Right lobe of liver (tissue), 4 donors: ENCODE data around the gene TBXAS1.

Experiments used
- CTCF ChIP-seq, 4 donors: fragments of 200-600 bp in 3 of 4; fragments of 450-650 bp in 1 of 4; IDR thresholded peaks; one replicate each; pipeline versions ENCODE4 v1.5.1 to v1.8.0; 2016 to 2022; ENCODE audit warnings: antibody characterized with exemption in 4 of 4, mild to moderate bottlenecking in 2 of 4
- POLR2A ChIP-seq: fragments of 450-650 bp; IDR thresholded peaks from one replicate; pipeline ENCODE4 v1.6.1; 2017; ENCODE audit warnings: antibody characterized with exemption, mild to moderate bottlenecking
- donor health status: DM: no; HTN: no; CAD: no.
- donor health status: DM: no; HTN: no; CAD: no.
- donor health status: DM: no; HTN: yes; CAD: no.

- TF ChIP-seq CTCF (IDR thresholded peaks at IDR 0.05) (no peak), POLR2A (no peak)
Measured at GRCh38 chr7:140016540-140016939, 187.5 kb downstream of the TBXAS1 start.
